HepG2 (cell line): ENCODE measurements around the gene HSD17B2. TPM values are rescaled to one million over a fixed set of nuclear protein-coding genes. Genes with fewer than 3 reads are reported as not detected.
A peak's percentile ranks its signal among the peaks of the same experiment; 100 is the strongest.

ENCODE experiments used
- BCL6 ChIP-seq: IDR thresholded peaks from 2 replicates; pipeline ENCODE4 v1.6.1; 2016; ENCODE audit warnings: missing genetic modification reagents, missing compliant biosample characterization
- FOXJ3 ChIP-seq: sonication (generic); formaldehyde crosslinking; IDR thresholded peaks from 2 replicates; pipeline ENCODE4 v1.4.0; 2020; ENCODE audit warnings: missing genetic modification reagents, mild to moderate bottlenecking, borderline replicate concordance
- GATAD2A ChIP-seq: IDR thresholded peaks from 2 replicates; pipeline ENCODE4 v1.6.1; 2016
- KDM4B ChIP-seq: sonication (generic); formaldehyde crosslinking; IDR thresholded peaks from 2 replicates; pipeline ENCODE4 v1.4.0; 2020; ENCODE audit warnings: missing genetic modification reagents
- MAF1 ChIP-seq: sonication (generic); formaldehyde crosslinking; IDR thresholded peaks from 2 replicates; pipeline ENCODE4 v1.5.0; 2020; ENCODE audit warnings: missing genetic modification reagents, borderline replicate concordance
- MLX ChIP-seq: IDR thresholded peaks from 2 replicates; pipeline ENCODE4 v1.6.1; 2016
- MYPOP ChIP-seq: sonication (generic); formaldehyde crosslinking; IDR thresholded peaks from 2 replicates; pipeline ENCODE4 v1.8.1; 2023; ENCODE audit warnings: mild to moderate bottlenecking, moderate library complexity, missing genetic modification reagents
- NKX3-1 ChIP-seq: sonication (generic); formaldehyde crosslinking; IDR thresholded peaks from 2 replicates; pipeline ENCODE4 v1.5.0; 2020; ENCODE audit warnings: missing genetic modification reagents
- NR0B2 ChIP-seq: sonication (generic); formaldehyde crosslinking; IDR thresholded peaks from 2 replicates; pipeline ENCODE4 v1.4.0; 2020; ENCODE audit warnings: mild to moderate bottlenecking, missing genetic modification reagents
- NR2F6 ChIP-seq, 2 experiments: IDR thresholded peaks; 2 replicates each; pipeline ENCODE4 v1.6.1; 2016; ENCODE audit warnings: antibody characterized with exemption in 1 of 2, mild to moderate bottlenecking in 1 of 2
- PPARG ChIP-seq: conservative IDR thresholded peaks from 2 replicates; pipeline ENCODE4 v1.6.1; 2016; ENCODE audit warnings: missing biosample characterization, missing genetic modification reagents
- RARA ChIP-seq: IDR thresholded peaks from 2 replicates; pipeline ENCODE4 v1.6.1; 2016; ENCODE audit warnings: missing genetic modification reagents, missing compliant biosample characterization
- RCOR2 ChIP-seq: IDR thresholded peaks from 2 replicates; pipeline ENCODE4 v1.6.1; 2016; ENCODE audit warnings: missing biosample characterization, missing genetic modification reagents
- TBP ChIP-seq: sonication (generic); formaldehyde crosslinking; IDR thresholded peaks from 2 replicates; pipeline ENCODE4 v1.5.0; 2020; ENCODE audit warnings: missing genetic modification reagents
- TEAD3 ChIP-seq: optimal IDR thresholded peaks from 2 replicates; pipeline ENCODE3; 2016; ENCODE audit warnings: borderline replicate concordance
- THRA ChIP-seq: sonication (generic); formaldehyde crosslinking; IDR thresholded peaks from 2 replicates; pipeline ENCODE4 v1.4.0; 2020; ENCODE audit warnings: missing genetic modification reagents, borderline replicate concordance
- ZGPAT ChIP-seq: IDR thresholded peaks from 2 replicates; pipeline ENCODE4 v1.6.1; 2016; ENCODE audit warnings: mild to moderate bottlenecking
- ZNF567 ChIP-seq: sonication (generic); formaldehyde crosslinking; IDR thresholded peaks from 2 replicates; pipeline ENCODE4 v1.8.1; 2023; ENCODE audit warnings: mild to moderate bottlenecking, missing genetic modification reagents, borderline replicate concordance
- ZNF580 ChIP-seq: IDR thresholded peaks from 2 replicates; pipeline ENCODE4 v1.6.1; 2016; ENCODE audit warnings: low read depth, borderline replicate concordance
- ZNF83 ChIP-seq: sonication (generic); formaldehyde crosslinking; IDR thresholded peaks from 2 replicates; pipeline ENCODE4 v1.4.0; 2020; ENCODE audit warnings: missing genetic modification reagents, mild to moderate bottlenecking, borderline replicate concordance
- polyA plus RNA-seq, 8 experiments: library from polyadenylated mRNA; depleted of rRNA in 3 of 8; stranded (reverse) in 7 of 8; unstranded in 1 of 8; fragments of >200 nt; fragmentation: Illumina TruSeq in 4 of 8; extraction: Trizol in 4 of 8; gene quantifications; 2 replicates each; pipeline versions ENCODE4 v1.2.1 to v1.2.3, GENCODE V29; 2011 to 2016; ENCODE audit warnings: low read depth in 4 of 8, missing spikeins in 1 of 8, mixed read lengths in 1 of 8; ENCODE audit not compliant: insufficient read depth in 1 of 8
- total RNA-seq, 5 experiments: library from RNA; depleted of rRNA; stranded (reverse); fragments of >200 nt; fragmentation: Illumina TruSeq; extraction: Trizol; gene quantifications; 2 replicates each; pipeline ENCODE4 v1.2.3, GENCODE V29; 2016; ENCODE audit warnings: low read depth in 1 of 5

Gene HSD17B2
- total and polyA plus RNA-seq, 2 of the 13 experiments (the other 11 are each of a cell fraction or from before 2014, with no cell fraction given): 26.3 to 69.3 TPM

- TF ChIP-seq MAF1 (0 out of 2 replicates have a peak, but pooled peaks have one; percentile 61), MYPOP (no peak), MLX (no peak), PPARG (peak; percentile 38; the same call in 1 of the 2 replicates), ZGPAT (CRISPR knock-in tag) (peak; percentile 49; the same call in 1 of the 2 replicates), THRA (peak; percentile 35; the same call in 1 of the 2 replicates), RARA (CRISPR knock-in tag) (peak; percentile 88), BCL6 (CRISPR knock-in tag) (peak; percentile 73), GATAD2A (CRISPR knock-in tag) (peak; percentile 84), TEAD3 (CRISPR knock-in tag) (peak; percentile 80), FOXJ3 (CRISPR knock-in tag) (peak; percentile 83; the same call in 1 of the 2 replicates), NKX3-1 (CRISPR knock-in tag) (0 out of 2 replicates have a peak, but pooled peaks have one; percentile 49), NR0B2 (CRISPR knock-in tag) (no peak), RCOR2 (peak; percentile 79; the same call in 1 of the 2 replicates), ZNF567 (CRISPR knock-in tag) (no peak), ZNF83 (CRISPR knock-in tag) (no peak), TBP (CRISPR knock-in tag) (no peak), KDM4B (CRISPR knock-in tag) (no peak), NR2F6 (IDR thresholded peaks at IDR 0.05) (peak; percentile 97), NR2F6 (CRISPR knock-in tag; IDR thresholded peaks at IDR 0.05) (peak; percentile 95), ZNF580 (CRISPR knock-in tag) (peak; percentile 55; the same call in 1 of the 2 replicates)
These were observed 24.9 kb downstream of the HSD17B2 start (continued) for GRCh38 chr16:82059983-82060421.
